Left ventricle myocardium inferior (tissue), 1 donor: ENCODE measurements around the gene SLC43A2. TPM values are rescaled to one million over a fixed set of nuclear protein-coding genes. Genes with fewer than 3 reads are reported as not detected.
A peak's percentile ranks its signal among the peaks of the same experiment; 100 is the strongest.
"Not testable (repeated sequence)": the region's sequence is repeated elsewhere in the genome, so short reads cannot be mapped to it uniquely, and the experiment has no call there.

Experiments
- DNase-seq: peaks from one replicate; pipeline ENCODE4 v3.0.0-alpha.2; 2020
- H3K27ac ChIP-seq: fragments of 200-600 bp; replicated peaks from 2 replicates; pipeline ENCODE4 v1.8.0; 2021
- H3K27me3 ChIP-seq: fragments of 200-600 bp; 2 replicates; pipeline ENCODE4 v1.8.0; 2021; ENCODE audit warnings: low read depth
- H3K36me3 ChIP-seq: fragments of 200-600 bp; 2 replicates; pipeline ENCODE4 v1.8.0; 2021
- H3K4me1 ChIP-seq: fragments of 200-600 bp; 2 replicates; pipeline ENCODE4 v1.8.0; 2021
- H3K4me3 ChIP-seq: fragments of 200-600 bp; 2 replicates; pipeline ENCODE4 v1.8.0; 2021; ENCODE audit warnings: mild to moderate bottlenecking, moderate library complexity
- H3K9me3 ChIP-seq: fragments of 200-600 bp; replicated peaks from 2 replicates; pipeline ENCODE4 v1.8.0; 2021
- CTCF ChIP-seq: fragments of 200-600 bp; IDR thresholded peaks from 2 replicates; pipeline ENCODE4 v1.8.0; 2021; ENCODE audit warnings: antibody characterized with exemption, mild to moderate bottlenecking, borderline replicate concordance
- intact Hi-C: fragments of 100-400 bp; cut with micrococcal nuclease; formaldehyde crosslinking; loops from one replicate; pipeline ENCODE4 v1.11.0; 2022
- total RNA-seq: library from RNA; stranded (reverse); fragmentation: NEBNext Ultra II Directional; extraction: Animal tissue kit (Norgen Biotek cat#: 25700); gene quantifications from one replicate; pipeline ENCODE4 v1.2.1, GENCODE V29; 2021
- donor health status: DM: no; HTN: yes; CAD: no; lungs with severe emphysema.

The SLC43A2 gene
- total RNA-seq, 1 donor from 2014 or later = 4.0 TPM

- TF ChIP-seq CTCF = no peak
- no peaks in the 10 kb centered on the region for H3K4me1 ChIP-seq
- H3K9me3 ChIP-seq = no peaks in the 10 kb centered on the region
- intact Hi-C loops = no loop called here
- H3K4me3 ChIP-seq = no peak overlapping the region
- no peak overlapping the region for H3K27ac ChIP-seq
- H3K36me3 ChIP-seq = peaks cover 80% of the 10 kb centered on the region
- no peak for DNase-seq
- H3K27me3 ChIP-seq = no peaks in the 10 kb centered on the region
Measured at GRCh38 chr17:1539811-1540210, 88.8 kb downstream of the SLC43A2 start.

- DNase-seq = no peak
- intact Hi-C loops = no loop called here
- Histone ChIP-seq H3K9me3 (no peaks in the 10 kb centered on the region), H3K36me3 (peaks cover 96% of the 10 kb centered on the region), H3K4me3 (no peak overlapping the region), H3K27me3 (no peaks in the 10 kb centered on the region), H3K4me1 (peaks cover 17% of the 10 kb centered on the region), H3K27ac (no peak overlapping the region)
- no peak for TF ChIP-seq CTCF
Measured at GRCh38 chr17:1535737-1536136, 92.9 kb downstream of the SLC43A2 start.

GRCh38 chr17:1533661-1534325 is 94.8 kb downstream of the SLC43A2 start:
- H3K4me3 ChIP-seq = no peak overlapping the region
- peak overlapping the region; percentile 83 for H3K27ac ChIP-seq
- peak; percentile 28 for DNase-seq
- H3K36me3 ChIP-seq = peaks cover 96% of the 10 kb centered on the region
- intact Hi-C loops = no loop called here
- H3K9me3 ChIP-seq = no peaks in the 10 kb centered on the region
- H3K4me1 ChIP-seq = peaks cover 17% of the 10 kb centered on the region
- TF ChIP-seq CTCF = no peak
- no peaks in the 10 kb centered on the region for H3K27me3 ChIP-seq

- Histone ChIP-seq H3K36me3 (peaks cover 96% of the 10 kb centered on the region), H3K4me3 (no peak overlapping the region), H3K27me3 (no peaks in the 10 kb centered on the region), H3K27ac (peak overlapping the region; percentile 83), H3K4me1 (peaks cover 17% of the 10 kb centered on the region), H3K9me3 (no peaks in the 10 kb centered on the region)
- intact Hi-C loops = no loop called here
- peak; percentile 56 for TF ChIP-seq CTCF
- DNase-seq = no peak
Measured at GRCh38 chr17:1532836-1533602, 95.6 kb downstream of the SLC43A2 start.

- no peak for DNase-seq
- Histone ChIP-seq H3K9me3 (no peaks in the 10 kb centered on the region), H3K36me3 (peaks cover 94% of the 10 kb centered on the region), H3K27me3 (no peaks in the 10 kb centered on the region), H3K27ac (no peak overlapping the region), H3K4me3 (no peak overlapping the region), H3K4me1 (peaks cover 17% of the 10 kb centered on the region)
- intact Hi-C loops = no loop called here
- TF ChIP-seq CTCF = no peak
Measured at GRCh38 chr17:1529863-1530262, 98.8 kb downstream of the SLC43A2 start.

- H3K27ac ChIP-seq, H3K27me3 ChIP-seq, H3K4me3 ChIP-seq, H3K9me3 ChIP-seq, H3K4me1 ChIP-seq, DNase-seq, intact Hi-C loops: not testable (repeated sequence)
- H3K36me3 ChIP-seq = peaks cover 82% of the 10 kb centered on the region
Measured at GRCh38 chr17:1526876-1527275, 101.8 kb downstream of the SLC43A2 start.
